Measurements from ENCODE around the gene FMN1.

Gene FMN1

GRCh38 chr15:33194704-33195670 lies at the start of gene FMN1:
FMN1 (minus strand) TSS chr15:33194714; CDS start chr15:33154914, 39,800 bp downstream.
- DNase-seq (ENCODE audit: low read depth in 2 of 2), result peak; percentile 88 to 89

- DNase-seq (ENCODE audit: low read depth in 2 of 2), result no peak
Observed at GRCh38 chr15:33243869-33244268, 49.4 kb upstream of the FMN1 start.

GRCh38 chr15:33243393-33243792 lies 48.9 kb upstream of the FMN1 start:
- no peak for DNase-seq (ENCODE audit: low read depth in 2 of 2)

GRCh38 chr15:33242669-33243191 lies 48.2 kb upstream of the FMN1 start:
- DNase-seq (ENCODE audit: low read depth in 2 of 2), result no peak

GRCh38 chr15:33242165-33242564 lies 47.7 kb upstream of the FMN1 start:
- DNase-seq (ENCODE audit: low read depth in 2 of 2), result peak; percentile 6 to 13

GRCh38 chr15:33236841-33237509 lies 42.5 kb upstream of the FMN1 start:
- no peak for DNase-seq (ENCODE audit: low read depth in 2 of 2)

GRCh38 chr15:33234020-33234461 lies 39.5 kb upstream of the FMN1 start:
- no peak for DNase-seq (ENCODE audit: low read depth in 2 of 2)

GRCh38 chr15:33226559-33227181 lies 32.2 kb upstream of the FMN1 start:
- DNase-seq (ENCODE audit: low read depth in 2 of 2), result peak; percentile 38 to 46

- DNase-seq (ENCODE audit: low read depth in 2 of 2), result no peak
Observed at GRCh38 chr15:33218071-33218491, 23.6 kb upstream of the FMN1 start.

GRCh38 chr15:33215941-33216872 lies 21.7 kb upstream of the FMN1 start:
- no peak for DNase-seq (ENCODE audit: low read depth in 2 of 2)

- DNase-seq (ENCODE audit: low read depth in 2 of 2), result no peak
Observed at GRCh38 chr15:33211176-33211808, 16.8 kb upstream of the FMN1 start.

- DNase-seq (ENCODE audit: low read depth in 2 of 2), result no peak
Observed at GRCh38 chr15:33209575-33210481, 15.3 kb upstream of the FMN1 start.

- DNase-seq (ENCODE audit: low read depth in 2 of 2), result no peak
Observed at GRCh38 chr15:33207646-33208045, 13.1 kb upstream of the FMN1 start.

- no peak for DNase-seq (ENCODE audit: low read depth in 2 of 2)
Observed at GRCh38 chr15:33206366-33206765, 11.9 kb upstream of the FMN1 start.

- DNase-seq (ENCODE audit: low read depth in 2 of 2), result no peak
Observed at GRCh38 chr15:33204926-33205325, 10.4 kb upstream of the FMN1 start.

GRCh38 chr15:33204087-33204486 lies 9.6 kb upstream of the FMN1 start:
- DNase-seq (ENCODE audit: low read depth in 2 of 2), result no peak

- DNase-seq (ENCODE audit: low read depth in 2 of 2), result peak; percentile 32 to 54
Observed at GRCh38 chr15:33201491-33202231, 7.1 kb upstream of the FMN1 start.

GRCh38 chr15:33200903-33201302 lies 6.4 kb upstream of the FMN1 start:
- no peak for DNase-seq (ENCODE audit: low read depth in 2 of 2)

- no peak for DNase-seq (ENCODE audit: low read depth in 2 of 2)
Observed at GRCh38 chr15:33200444-33200843, 5.9 kb upstream of the FMN1 start.

Measured in stimulated activated CD4-positive, alpha-beta T cell treated with anti-CD3 and anti-CD28 coated beads, Interleukin-4, amount 100 ng/mL, for 48 hours (primary cell).